ENCODE results near the gene GNG8. TPM values are rescaled to one million over a fixed set of nuclear protein-coding genes. Genes with fewer than 3 reads are reported as not detected.

Gene GNG8
- polyA plus RNA-seq, 1 donor from 2014 or later: not detected

- TF ChIP-seq POLR2AphosphoS5 (IDR thresholded peaks at IDR 0.05): peak; percentile 10
- no peak for TF ChIP-seq MXI1 (conservative IDR thresholded peaks at IDR 0.05; ENCODE audit: poor library complexity, severe bottlenecking)
- no peak for TF ChIP-seq CTCF (IDR thresholded peaks at IDR 0.05; ENCODE audit: poor library complexity, severe bottlenecking)
- no peaks in the 10 kb centered on the region for H3K9me3 ChIP-seq (ENCODE audit: low read length)
- peaks cover 18% of the 10 kb centered on the region for H3K79me2 ChIP-seq (replicated peaks; ENCODE audit: insufficient read depth, low read length)
- H3K4me3 ChIP-seq (ENCODE audit: low read length): no peak overlapping the region
- no peaks in the 10 kb centered on the region for H3K27me3 ChIP-seq (ENCODE audit: insufficient read depth, low read depth, low read length)
- no peak overlapping the region for H2AFZ ChIP-seq (ENCODE audit: low read depth, low read length)
- no peaks in the 10 kb centered on the region for H3K9me2 ChIP-seq (ENCODE audit: insufficient read depth, low read length)
- no peaks in the 10 kb centered on the region for H3K36me3 ChIP-seq (ENCODE audit: insufficient read depth, low read length)
- peaks cover 22% of the 10 kb centered on the region for H4K20me1 ChIP-seq (ENCODE audit: insufficient read depth)
- H3K9ac ChIP-seq (ENCODE audit: low read length): no peak overlapping the region
- H3K27ac ChIP-seq (ENCODE audit: low read length): no peak overlapping the region
- H3F3A ChIP-seq (ENCODE audit: insufficient read depth, low read length, poor library complexity, severe bottlenecking): no peaks in the 10 kb centered on the region
- no peak overlapping the region for H3K4me2 ChIP-seq (ENCODE audit: low read length)
Observed at GRCh38 chr19:46609511-46610412, 26.2 kb downstream of the GNG8 start.

GRCh38 chr19:46608581-46609345, 27.2 kb downstream of the GNG8 start:
- Histone ChIP-seq H3K9me2 (ENCODE audit: insufficient read depth, low read length) (no peaks in the 10 kb centered on the region), H2AFZ (ENCODE audit: low read depth, low read length) (no peak overlapping the region), H3K9ac (ENCODE audit: low read length) (no peak overlapping the region), H3K4me2 (ENCODE audit: low read length) (no peak overlapping the region), H3F3A (ENCODE audit: insufficient read depth, low read length, poor library complexity, severe bottlenecking) (no peaks in the 10 kb centered on the region), H3K27ac (ENCODE audit: low read length) (no peak overlapping the region), H3K79me2 (replicated peaks; ENCODE audit: insufficient read depth, low read length) (peaks cover 28% of the 10 kb centered on the region), H3K27me3 (ENCODE audit: insufficient read depth, low read depth, low read length) (no peaks in the 10 kb centered on the region), H3K9me3 (ENCODE audit: low read length) (no peaks in the 10 kb centered on the region), H3K36me3 (ENCODE audit: insufficient read depth, low read length) (no peaks in the 10 kb centered on the region), H3K4me3 (ENCODE audit: low read length) (no peak overlapping the region), H4K20me1 (ENCODE audit: insufficient read depth) (peaks cover 32% of the 10 kb centered on the region)
- TF ChIP-seq EZH2 (IDR thresholded peaks at IDR 0.05; ENCODE audit: borderline replicate concordance, insufficient read depth, low read length, poor library complexity, severe bottlenecking) (no peak), MXI1 (conservative IDR thresholded peaks at IDR 0.05; ENCODE audit: poor library complexity, severe bottlenecking) (no peak), REST (IDR thresholded peaks at IDR 0.05; ENCODE audit: borderline replicate concordance) (no peak), EP300 (conservative IDR thresholded peaks at IDR 0.05; ENCODE audit: poor library complexity, severe bottlenecking) (no peak), CTCF (IDR thresholded peaks at IDR 0.05; ENCODE audit: poor library complexity, severe bottlenecking) (no peak), SMC3 (conservative IDR thresholded peaks at IDR 0.05; ENCODE audit: poor library complexity) (no peak), RAD21 (conservative IDR thresholded peaks at IDR 0.05) (no peak), TAF1 (IDR thresholded peaks at IDR 0.05; ENCODE audit: low read depth) (no peak), POLR2AphosphoS5 (IDR thresholded peaks at IDR 0.05) (no peak)
